ENCODE data around the gene SPIRE2. TPM values are rescaled to one million over a fixed set of nuclear protein-coding genes. Genes with fewer than 3 reads are reported as not detected.

SPIRE2 gene
- total and polyA plus RNA-seq, 2 donors (not counting 1 experiment from before 2014, with no cell fraction given), result 0.98 to 2.0 TPM

DNA sequence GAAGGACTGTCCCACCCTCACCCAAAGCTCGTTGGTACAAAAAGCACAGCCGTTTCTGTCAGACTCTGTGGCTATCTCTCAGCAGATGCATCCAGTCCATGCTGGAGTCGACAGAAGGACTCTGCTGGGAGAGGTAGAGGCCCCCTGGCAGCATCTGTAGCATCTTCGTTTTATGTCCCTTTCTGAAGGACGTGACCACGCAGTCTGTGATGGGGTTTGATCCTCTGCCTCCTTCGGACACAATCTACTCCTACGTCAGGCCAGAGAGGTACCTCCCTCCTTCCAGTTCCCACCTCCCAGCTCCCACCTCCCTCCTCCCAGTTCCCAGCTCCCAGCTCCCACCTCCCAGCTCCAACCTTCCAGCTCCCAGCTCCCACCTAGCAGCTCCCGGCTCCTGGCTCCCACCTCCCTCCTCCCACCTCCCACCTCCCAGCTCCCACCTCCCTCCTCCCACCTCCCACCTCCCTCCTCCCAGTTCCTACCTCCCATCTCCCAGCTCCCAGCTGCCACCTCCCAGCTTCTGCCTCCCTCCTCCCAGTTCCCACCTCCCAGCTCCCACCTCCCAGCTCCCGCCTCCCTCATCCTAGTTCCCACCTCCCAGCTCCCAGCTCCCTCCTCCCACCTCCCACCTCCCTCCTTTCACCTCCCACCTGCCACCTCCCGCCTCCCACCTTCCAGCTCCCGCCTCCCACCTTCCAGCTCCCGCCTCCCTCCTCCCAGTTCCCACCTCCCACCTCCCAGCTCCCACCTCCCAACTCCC lies 79.0 kb downstream of the SPIRE2 start:
- Mint-ChIP-seq H3K9me3 (ENCODE audit: insufficient read depth) (no peaks in the 10 kb centered on the region), H3K4me3 (no peak overlapping the region), H3K27ac (no peak overlapping the region), H3K27me3 (no peaks in the 10 kb centered on the region), H3K4me1 (peaks cover 12% of the 10 kb centered on the region)
- Histone ChIP-seq H3K4me1 (ENCODE audit: control insufficient read depth in 2 of 2, insufficient read depth in 2 of 2, low read length in 2 of 2) (peaks cover 0 to 5% of the 10 kb centered on the region in 2 donors), H3K4me2 (replicated peaks; ENCODE audit: low read depth, low read length, poor library complexity, severe bottlenecking) (no peak overlapping the region), H3K9ac (ENCODE audit: low read length) (no peak overlapping the region), H2AFZ (ENCODE audit: insufficient read depth, low read depth, low read length, poor library complexity, severe bottlenecking) (no peak overlapping the region), H4K20me1 (ENCODE audit: control insufficient read depth, insufficient read depth, low read length, poor library complexity, severe bottlenecking) (peaks cover 80% of the 10 kb centered on the region), H3K27me3 (replicated peaks in 1 of 4; ENCODE audit: control extremely low read depth in 1 of 4, control insufficient read depth in 3 of 4, insufficient read depth in 4 of 4, low read length in 3 of 4) (no peaks in the 10 kb centered on the region), H3K79me2 (ENCODE audit: control insufficient read depth, insufficient read depth, low read length) (no peaks in the 10 kb centered on the region), H3K9me3 (ENCODE audit: control extremely low read depth in 1 of 3, control insufficient read depth in 2 of 3, insufficient read depth in 1 of 3, low read length in 2 of 3) (no peaks in the 10 kb centered on the region), H3K27ac (ENCODE audit: low read length in 2 of 2) (no peak overlapping the region), H3K36me3 (replicated peaks in 1 of 2; ENCODE audit: control extremely low read depth in 1 of 2, control insufficient read depth in 1 of 2, extremely low read depth in 1 of 2, insufficient read depth in 2 of 2, low read length in 1 of 2) (peaks cover 0 to 47% of the 10 kb centered on the region in 2 experiments), H3K4me3 (ENCODE audit: control extremely low read depth in 1 of 5, extremely low read depth in 1 of 5, insufficient read depth in 1 of 5, low read depth in 2 of 5, low read length in 4 of 5) (no peak overlapping the region)
- WGBS (ENCODE audit: insufficient coverage), result 95% methylated on average over 7 of the region's 13 CpGs
- DNase-seq, result no peak
- intact Hi-C loops (cut with micrococcal nuclease), result no loop called here
- no peak for ATAC-seq (ENCODE audit: low read depth)
- CTCF ChIA-PET, result interaction anchor here (1.2 kb wide), 2 partner anchors 21 to 70 kb away, joined by 4 to 5 read pairs; no protein-coding TSS in a partner anchor
- TF ChIP-seq, protein P1, sequence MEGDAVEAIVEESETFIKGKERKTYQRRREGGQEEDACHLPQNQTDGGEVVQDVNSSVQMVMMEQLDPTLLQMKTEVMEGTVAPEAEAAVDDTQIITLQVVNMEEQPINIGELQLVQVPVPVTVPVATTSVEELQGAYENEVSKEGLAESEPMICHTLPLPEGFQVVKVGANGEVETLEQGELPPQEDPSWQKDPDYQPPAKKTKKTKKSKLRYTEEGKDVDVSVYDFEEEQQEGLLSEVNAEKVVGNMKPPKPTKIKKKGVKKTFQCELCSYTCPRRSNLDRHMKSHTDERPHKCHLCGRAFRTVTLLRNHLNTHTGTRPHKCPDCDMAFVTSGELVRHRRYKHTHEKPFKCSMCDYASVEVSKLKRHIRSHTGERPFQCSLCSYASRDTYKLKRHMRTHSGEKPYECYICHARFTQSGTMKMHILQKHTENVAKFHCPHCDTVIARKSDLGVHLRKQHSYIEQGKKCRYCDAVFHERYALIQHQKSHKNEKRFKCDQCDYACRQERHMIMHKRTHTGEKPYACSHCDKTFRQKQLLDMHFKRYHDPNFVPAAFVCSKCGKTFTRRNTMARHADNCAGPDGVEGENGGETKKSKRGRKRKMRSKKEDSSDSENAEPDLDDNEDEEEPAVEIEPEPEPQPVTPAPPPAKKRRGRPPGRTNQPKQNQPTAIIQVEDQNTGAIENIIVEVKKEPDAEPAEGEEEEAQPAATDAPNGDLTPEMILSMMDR (IDR thresholded peaks at IDR 0.05), result no peak
- no peak for TF ChIP-seq EZH2 (IDR thresholded peaks at IDR 0.05; ENCODE audit: borderline replicate concordance, insufficient read depth, low read depth, low read length, poor library complexity, severe bottlenecking)
- POLR2A ChIA-PET, result interaction anchor here (0.6 to 0.9 kb wide), 2 partner anchors 34 to 91 kb away, joined by 3 to 5 read pairs; partner anchors contain the start of gene TCF25

DNA sequence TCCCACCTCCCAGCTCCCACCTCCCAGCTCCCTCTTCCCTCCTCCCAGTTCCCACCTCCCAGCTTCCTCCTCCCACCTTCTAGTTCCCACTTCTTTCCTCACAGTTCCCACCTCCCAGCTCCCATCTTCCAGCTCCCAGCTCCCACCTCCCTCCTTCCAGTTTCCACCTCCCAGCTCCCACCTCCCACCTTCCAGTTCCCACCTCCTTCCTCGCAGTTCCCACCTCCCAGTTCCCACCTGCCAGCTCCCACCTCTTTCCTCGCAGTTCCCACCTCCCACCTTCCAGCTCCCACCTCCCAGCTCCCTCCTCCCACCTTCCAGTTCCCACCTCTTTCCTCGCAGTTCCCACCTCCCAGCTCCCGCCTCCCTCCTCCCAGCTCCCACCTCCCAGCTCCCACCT lies 80.0 kb downstream of the SPIRE2 start:
- no peaks in the 10 kb centered on the region for H3K27me3 Mint-ChIP-seq
- intact Hi-C loops (cut with micrococcal nuclease), result no loop called here

More for the DNA sequence above, 80.0 kb downstream of the SPIRE2 start:
- Mint-ChIP-seq H3K9me3 (ENCODE audit: insufficient read depth) (no peaks in the 10 kb centered on the region), H3K27ac (no peak overlapping the region), H3K4me1 (peaks cover 12% of the 10 kb centered on the region), H3K4me3 (no peak overlapping the region)
- peaks cover 73% of the 10 kb centered on the region for H4K20me1 ChIP-seq (ENCODE audit: control insufficient read depth, insufficient read depth, low read length, poor library complexity, severe bottlenecking)
- CTCF ChIA-PET, result interaction anchor here (1.2 to 3.1 kb wide), 4 partner anchors 20 to 201 kb away, joined by 4 to 28 read pairs (median 10); no protein-coding TSS in a partner anchor
- H3K27me3 ChIP-seq (replicated peaks in 1 of 4; ENCODE audit: control extremely low read depth in 1 of 4, control insufficient read depth in 3 of 4, insufficient read depth in 4 of 4, low read length in 3 of 4), result no peaks in the 10 kb centered on the region
- TF ChIP-seq EZH2 (IDR thresholded peaks at IDR 0.05; ENCODE audit: borderline replicate concordance, insufficient read depth, low read depth, low read length, poor library complexity, severe bottlenecking), result no peak
- TF ChIP-seq, protein P1 (IDR thresholded peaks at IDR 0.05), result no peak
- H3K4me1 ChIP-seq (ENCODE audit: control insufficient read depth in 2 of 2, insufficient read depth in 2 of 2, low read length in 2 of 2), result peaks cover 0 to 5% of the 10 kb centered on the region in 2 donors
- H3K4me2 ChIP-seq (replicated peaks; ENCODE audit: low read depth, low read length, poor library complexity, severe bottlenecking), result no peak overlapping the region
- ATAC-seq (ENCODE audit: low read depth), result no peak
- H3K4me3 ChIP-seq (ENCODE audit: control extremely low read depth in 1 of 5, extremely low read depth in 1 of 5, insufficient read depth in 1 of 5, low read depth in 2 of 5, low read length in 4 of 5), result no peak overlapping the region
- no peak overlapping the region for H3K9ac ChIP-seq (ENCODE audit: low read length)
- no peaks in the 10 kb centered on the region for H3K79me2 ChIP-seq (ENCODE audit: control insufficient read depth, insufficient read depth, low read length)
- DNase-seq, result no peak
- no peak overlapping the region for H2AFZ ChIP-seq (ENCODE audit: insufficient read depth, low read depth, low read length, poor library complexity, severe bottlenecking)
- no peaks in the 10 kb centered on the region for H3K9me3 ChIP-seq (ENCODE audit: control extremely low read depth in 1 of 3, control insufficient read depth in 2 of 3, insufficient read depth in 1 of 3, low read length in 2 of 3)
- no peak overlapping the region for H3K27ac ChIP-seq (ENCODE audit: low read length in 2 of 2)
- H3K36me3 ChIP-seq (replicated peaks in 1 of 2; ENCODE audit: control extremely low read depth in 1 of 2, control insufficient read depth in 1 of 2, extremely low read depth in 1 of 2, insufficient read depth in 2 of 2, low read length in 1 of 2), result peaks cover 0 to 43% of the 10 kb centered on the region in 2 experiments
- WGBS (ENCODE audit: insufficient coverage), result 97% methylated on average over 3 of the region's 4 CpGs
- POLR2A ChIA-PET, result interaction anchor here (0.7 kb wide), 1 partner anchor 106 kb away, joined by 10 read pairs; no protein-coding TSS in a partner anchor
